HEK293 (cell line): ENCODE measurements around the gene ATP8A2.

ENCODE experiments used
- CTCF ChIA-PET: fragments of 350-600 bp; formaldehyde crosslinking; extraction: SDS; loops from one replicate; lab custom pipeline; 2021; ENCODE audit warnings: antibody characterized with exemption; lab: Yijun Ruan, JAX
- POLR2A ChIA-PET: fragments of 300-600 bp; formaldehyde crosslinking; extraction: SDS; loops from one replicate; lab custom pipeline; 2020; ENCODE audit warnings: antibody characterized with exemption, inconsistent platforms; lab: Yijun Ruan, JAX
- H3K27ac ChIP-seq: fragments of 200-500 bp; sonication (Bioruptor generic); 2 replicates; pipeline ENCODE4 v1.5.1; 2014; ENCODE audit warnings: low read depth, low read length, control low read depth, inconsistent platforms; ENCODE audit errors: extremely low read depth
- H3K36me3 ChIP-seq, 2 experiments: fragments of 200-500 bp in 1 of 2; sonication (Bioruptor generic) in 1 of 2; 1 replicate in 1 of 2; 2 replicates in 1 of 2; pipeline ENCODE4 v1.5.1; 2014 to 2017; ENCODE audit warnings: inconsistent platforms in 2 of 2, low read length in 2 of 2; ENCODE audit not compliant: control insufficient read depth in 2 of 2, insufficient read depth in 1 of 2
- H3K4me1 ChIP-seq: fragments of 200-500 bp; sonication (Bioruptor generic); 2 replicates; pipeline ENCODE4 v1.5.1; 2014; ENCODE audit warnings: mild to moderate bottlenecking, low read length, inconsistent platforms; ENCODE audit not compliant: control insufficient read depth, insufficient read depth
- H3K4me3 ChIP-seq: 2 replicates; pipeline ENCODE4 v1.5.1; 2011; ENCODE audit warnings: low read depth, mild to moderate bottlenecking, control low read depth, low read length, moderate library complexity
- H3K9me3 ChIP-seq: fragments of 200-500 bp; sonication (Bioruptor generic); 2 replicates; pipeline ENCODE4 v1.5.1; 2014; ENCODE audit warnings: low read depth, low read length, inconsistent platforms; ENCODE audit not compliant: control insufficient read depth, insufficient read depth
- CTCF ChIP-seq: fragments of 450-650 bp; formaldehyde crosslinking; IDR thresholded peaks from 2 replicates; pipeline ENCODE4 v1.5.1; 2016; ENCODE audit warnings: missing biosample characterization, missing genetic modification characterization
- ELK4 ChIP-seq: IDR thresholded peaks from 2 replicates; pipeline ENCODE4 v1.6.1; 2011; ENCODE audit warnings: mild to moderate bottlenecking, low read depth, low read length, borderline replicate concordance
- GLI4 ChIP-seq: fragments of 450-650 bp; formaldehyde crosslinking; IDR thresholded peaks from 2 replicates; pipeline ENCODE4 v1.5.1; 2016; ENCODE audit warnings: missing biosample characterization, missing genetic modification characterization
- TSHZ1 ChIP-seq: fragments of 450-650 bp; formaldehyde crosslinking; IDR thresholded peaks from 2 replicates; pipeline ENCODE4 v1.5.1; 2016; ENCODE audit warnings: missing biosample characterization, missing genetic modification characterization, borderline replicate concordance
- ZBTB20 ChIP-seq: fragments of 450-650 bp; formaldehyde crosslinking; IDR thresholded peaks from 2 replicates; pipeline ENCODE4 v1.5.1; 2016; ENCODE audit warnings: missing biosample characterization, missing genetic modification characterization
- ZNF148 ChIP-seq: fragments of 450-650 bp; formaldehyde crosslinking; IDR thresholded peaks from 2 replicates; pipeline ENCODE4 v1.5.0; 2017; ENCODE audit warnings: missing biosample characterization, missing genetic modification characterization, borderline replicate concordance
- ZNF175 ChIP-seq: fragments of 450-650 bp; formaldehyde crosslinking; IDR thresholded peaks from 2 replicates; pipeline ENCODE4 v1.5.1; 2016; ENCODE audit warnings: missing biosample characterization, missing genetic modification characterization
- ZNF280C ChIP-seq: fragments of 450-650 bp; formaldehyde crosslinking; IDR thresholded peaks from 2 replicates; pipeline ENCODE4 v1.5.1; 2016; ENCODE audit warnings: missing biosample characterization, missing genetic modification characterization
- ZNF324 ChIP-seq: fragments of 450-650 bp; formaldehyde crosslinking; IDR thresholded peaks from 2 replicates; pipeline ENCODE4 v1.5.1; 2016; ENCODE audit warnings: missing biosample characterization, missing genetic modification characterization
- ZNF335 ChIP-seq: fragments of 450-650 bp; formaldehyde crosslinking; conservative IDR thresholded peaks from 2 replicates; pipeline ENCODE4 v1.5.1; 2016; ENCODE audit warnings: missing biosample characterization, missing genetic modification characterization
- ZNF362 ChIP-seq: fragments of 450-650 bp; formaldehyde crosslinking; IDR thresholded peaks from 2 replicates; pipeline ENCODE4 v1.5.1; 2016; ENCODE audit warnings: missing biosample characterization, missing genetic modification characterization
- ZNF37A ChIP-seq: fragments of 450-650 bp; IDR thresholded peaks from 2 replicates; pipeline ENCODE4 v1.5.1; 2018; ENCODE audit warnings: missing biosample characterization, missing genetic modification characterization
- ZNF473 ChIP-seq: fragments of 450-650 bp; formaldehyde crosslinking; IDR thresholded peaks from 2 replicates; pipeline ENCODE4 v1.5.1; 2017; ENCODE audit warnings: missing biosample characterization, missing genetic modification characterization
- ZNF571 ChIP-seq: fragments of 450-650 bp; formaldehyde crosslinking; IDR thresholded peaks from 2 replicates; pipeline ENCODE4 v1.5.0; 2017; ENCODE audit warnings: missing biosample characterization, missing genetic modification characterization
- ZNF626 ChIP-seq: fragments of 450-650 bp; sonication (Bioruptor Pico); formaldehyde crosslinking; IDR thresholded peaks from 2 replicates; pipeline ENCODE4 v1.5.1; 2018; ENCODE audit warnings: missing biosample characterization, missing genetic modification characterization, inconsistent platforms
- ZNF639 ChIP-seq: fragments of 450-650 bp; formaldehyde crosslinking; IDR thresholded peaks from 2 replicates; pipeline ENCODE4 v1.5.1; 2016; ENCODE audit warnings: missing biosample characterization, missing genetic modification characterization
- ZNF776 ChIP-seq: fragments of 450-650 bp; formaldehyde crosslinking; IDR thresholded peaks from 2 replicates; pipeline ENCODE4 v1.5.0; 2017; ENCODE audit warnings: missing biosample characterization, missing genetic modification characterization, borderline replicate concordance
- ZNF792 ChIP-seq: fragments of 450-650 bp; formaldehyde crosslinking; IDR thresholded peaks from 2 replicates; pipeline ENCODE4 v1.5.1; 2016; ENCODE audit warnings: missing biosample characterization, missing genetic modification characterization
- ZSCAN16 ChIP-seq: fragments of 450-650 bp; formaldehyde crosslinking; IDR thresholded peaks from 2 replicates; pipeline ENCODE4 v1.5.1; 2016; ENCODE audit warnings: missing biosample characterization, missing genetic modification characterization
- ZXDB ChIP-seq: fragments of 450-650 bp; formaldehyde crosslinking; IDR thresholded peaks from 2 replicates; pipeline ENCODE4 v1.5.1; 2016; ENCODE audit warnings: missing biosample characterization, missing genetic modification characterization

The ATP8A2 gene

GRCh38 chr13:25867038-25867437 is 495.3 kb downstream of the ATP8A2 start:
- Histone ChIP-seq H3K4me3 (no peak overlapping the region), H3K4me1 (no peaks in the 10 kb centered on the region), H3K27ac (no peak overlapping the region), H3K36me3 (no peaks in the 10 kb centered on the region), H3K9me3 (no peaks in the 10 kb centered on the region)
- CTCF ChIA-PET = no interaction called here
- TF ChIP-seq ZNF639 (tag by site-specific recombination) = no peak
- TF ChIP-seq GLI4 (tag by site-specific recombination) = no peak
- no peak for TF ChIP-seq ZBTB20 (tag by site-specific recombination)
- TF ChIP-seq CTCF (tag by site-specific recombination) = no peak
- no peak for TF ChIP-seq ZNF792
- no peak for TF ChIP-seq ZNF280C
- TF ChIP-seq ZNF37A (tag by site-specific recombination) = no peak
- no peak for TF ChIP-seq ELK4
- TF ChIP-seq ZNF473 (tag by site-specific recombination) = no peak
- TF ChIP-seq ZNF362 = no peak
- TF ChIP-seq ZNF175 (tag by site-specific recombination) = no peak
- no peak for TF ChIP-seq ZNF776
- TF ChIP-seq ZNF571 (tag by site-specific recombination) = no peak
- no peak for TF ChIP-seq ZNF335 (tag by site-specific recombination)
- no peak for TF ChIP-seq TSHZ1 (tag by site-specific recombination)
- TF ChIP-seq ZNF148 (tag by site-specific recombination) = no peak
- no peak for TF ChIP-seq ZSCAN16 (tag by site-specific recombination)
- TF ChIP-seq ZNF324 (tag by site-specific recombination) = no peak
- TF ChIP-seq ZNF626 (tag by site-specific recombination) = no peak
- TF ChIP-seq ZXDB (tag by site-specific recombination) = no peak
- POLR2A ChIA-PET = interaction anchor here (0.6 kb wide), 1 partner anchor 18 kb away, joined by 3 read pairs; no protein-coding TSS in a partner anchor
